CD4-positive, alpha-beta memory T cell (primary cell): ENCODE data around the gene NUTM1. TPM values are rescaled to one million over a fixed set of nuclear protein-coding genes. Genes with fewer than 3 reads are reported as not detected.
"Not testable (repeated sequence)": the region's sequence is repeated elsewhere in the genome, so short reads cannot be mapped to it uniquely, and the experiment has no call there.

Source experiments
- CTCF ChIA-PET: fragments of 350-600 bp; sonication (Branson Sonifier 250); formaldehyde crosslinking; loops from one replicate; lab custom pipeline; 2021; ENCODE audit warnings: inconsistent platforms; ENCODE audit not compliant: partially characterized antibody; lab: Charles Lee
- POLR2A ChIA-PET: fragments of 350-600 bp; sonication (Branson Sonifier 250); formaldehyde crosslinking; loops from one replicate; lab custom pipeline; 2021; ENCODE audit not compliant: partially characterized antibody; lab: Charles Lee
- DNase-seq, 5 donors: peaks; one replicate each; pipeline versions ENCODE4 v3.0.0 to v3.0.0-alpha.2; 2020 to 2022; ENCODE audit warnings: mixed read lengths in 1 of 5
- H3K27ac ChIP-seq: one replicate; pipeline ENCODE4 v1.7.0; 2013; ENCODE audit warnings: low read depth, low read length
- H3K27me3 ChIP-seq: 2 replicates; pipeline ENCODE4 v1.7.0; 2013; ENCODE audit warnings: mild to moderate bottlenecking, low read length, moderate library complexity; ENCODE audit not compliant: insufficient read depth
- H3K36me3 ChIP-seq: 2 replicates; pipeline ENCODE4 v1.7.0; 2013; ENCODE audit warnings: mild to moderate bottlenecking, low read length, moderate library complexity; ENCODE audit not compliant: insufficient read depth
- H3K4me1 ChIP-seq: 2 replicates; pipeline ENCODE4 v1.7.0; 2013; ENCODE audit warnings: mild to moderate bottlenecking, low read length, moderate library complexity; ENCODE audit not compliant: insufficient read depth
- H3K4me3 ChIP-seq, 2 donors: one replicate each; pipeline ENCODE4 v1.7.0; 2013; ENCODE audit warnings: low read length in 2 of 2, mild to moderate bottlenecking in 1 of 2
- H3K9me3 ChIP-seq, 2 donors: one replicate each; pipeline ENCODE4 v1.7.0; 2013; ENCODE audit warnings: low read length in 2 of 2, control low read depth in 1 of 2; ENCODE audit not compliant: control insufficient read depth in 1 of 2
- H3K27ac Mint-ChIP-seq, 7 donors: one replicate each; pipeline ENCODE4 v1.8.0; 2020 to 2021; ENCODE audit warnings: mixed read lengths in 7 of 7, mild to moderate bottlenecking in 6 of 7, inconsistent platforms in 3 of 7, moderate library complexity in 3 of 7
- H3K27me3 Mint-ChIP-seq, 2 donors: one replicate each; pipeline ENCODE4 v1.8.0; 2020 to 2021; ENCODE audit warnings: mixed read lengths in 2 of 2
- H3K36me3 Mint-ChIP-seq, 2 donors: one replicate each; pipeline ENCODE4 v1.8.0; 2020 to 2021; ENCODE audit warnings: mixed read lengths in 2 of 2, inconsistent platforms in 1 of 2, mild to moderate bottlenecking in 1 of 2
- H3K4me1 Mint-ChIP-seq, 4 donors: one replicate each; pipeline ENCODE4 v1.8.0; 2020 to 2021; ENCODE audit warnings: mixed read lengths in 4 of 4, mild to moderate bottlenecking in 1 of 4
- H3K4me3 Mint-ChIP-seq, 8 donors: one replicate each; pipeline ENCODE4 v1.8.0; 2020 to 2021; ENCODE audit warnings: mixed read lengths in 8 of 8, mild to moderate bottlenecking in 7 of 8, moderate library complexity in 6 of 8, inconsistent platforms in 3 of 8
- H3K9me3 Mint-ChIP-seq, 8 donors: one replicate each; pipeline ENCODE4 v1.8.0; 2020 to 2021; ENCODE audit warnings: mixed read lengths in 8 of 8, mild to moderate bottlenecking in 5 of 8, inconsistent platforms in 3 of 8, moderate library complexity in 1 of 8
- intact Hi-C: fragments of 100-400 bp; cut with micrococcal nuclease; formaldehyde crosslinking; loops from one replicate; pipeline ENCODE4 v1.15.1; 2023
- polyA plus RNA-seq, 2 donors: library from polyadenylated mRNA; unstranded; fragments of 300-500 nt; fragmentation: Illumina TruSeq; gene quantifications; one replicate each; pipeline ENCODE4 v1.2.3, GENCODE V29; 2021
- total RNA-seq, 2 experiments: library from RNA; stranded (reverse); gene quantifications; one replicate each; pipeline ENCODE4 v1.2.3, GENCODE V29; 2021

The NUTM1 gene
- total and polyA plus RNA-seq, 4 experiments from 2014 or later = not detected

- H3K9me3 ChIP-seq, H3K27me3 ChIP-seq, H3K36me3 Mint-ChIP-seq, H3K4me3 ChIP-seq, POLR2A ChIA-PET, H3K4me3 Mint-ChIP-seq, H3K36me3 ChIP-seq, H3K4me1 ChIP-seq, H3K4me1 Mint-ChIP-seq, H3K9me3 Mint-ChIP-seq, H3K27ac Mint-ChIP-seq, H3K27ac ChIP-seq, H3K27me3 Mint-ChIP-seq, intact Hi-C loops, DNase-seq: not testable (repeated sequence)
- CTCF ChIA-PET = interaction anchor here (1.0 kb wide), 1 partner anchor 8 kb away, joined by 3 read pairs; the partner anchor contains the start of gene LPCAT4
Measured at GRCh38 chr15:34375541-34375940, 32.4 kb downstream of the NUTM1 start.

- Mint-ChIP-seq H3K27me3 (no peaks in the 10 kb centered on the region), H3K36me3 (peaks cover 2 to 4% of the 10 kb centered on the region in 2 donors), H3K27ac (peak overlapping the region in 1 of 7 donors; percentile 53), H3K9me3 (no peaks in the 10 kb centered on the region), H3K4me3 (no peak overlapping the region), H3K4me1 (peaks cover 0 to 2% (median 0%) of the 10 kb centered on the region in 4 donors)
- no peak overlapping the region for H3K27ac ChIP-seq
- H3K27me3 ChIP-seq = no peaks in the 10 kb centered on the region
- CTCF ChIA-PET = no interaction called here
- no peaks in the 10 kb centered on the region for H3K36me3 ChIP-seq
- no peaks in the 10 kb centered on the region for H3K4me1 ChIP-seq
- POLR2A ChIA-PET = no interaction called here
- no peak overlapping the region for H3K4me3 ChIP-seq
- DNase-seq = no peak
- intact Hi-C loops = no loop called here
- H3K9me3 ChIP-seq = no peaks in the 10 kb centered on the region
Measured at GRCh38 chr15:34376856-34377255, 33.7 kb downstream of the NUTM1 start.

GRCh38 chr15:34380491-34380890 lies 37.4 kb downstream of the NUTM1 start:
- H3K36me3 Mint-ChIP-seq, H3K4me1 Mint-ChIP-seq, POLR2A ChIA-PET, intact Hi-C loops, H3K4me1 ChIP-seq, H3K4me3 ChIP-seq, DNase-seq, H3K9me3 Mint-ChIP-seq, H3K36me3 ChIP-seq, H3K9me3 ChIP-seq, H3K27me3 Mint-ChIP-seq, H3K27me3 ChIP-seq, H3K27ac ChIP-seq, CTCF ChIA-PET, H3K4me3 Mint-ChIP-seq, H3K27ac Mint-ChIP-seq: not testable (repeated sequence)

- H3K4me1 ChIP-seq, H3K36me3 ChIP-seq, H3K27me3 ChIP-seq, H3K4me1 Mint-ChIP-seq, H3K9me3 Mint-ChIP-seq, H3K27me3 Mint-ChIP-seq, H3K36me3 Mint-ChIP-seq, H3K27ac ChIP-seq, H3K4me3 ChIP-seq, H3K27ac Mint-ChIP-seq, CTCF ChIA-PET, intact Hi-C loops, POLR2A ChIA-PET, DNase-seq, H3K9me3 ChIP-seq, H3K4me3 Mint-ChIP-seq: not testable (repeated sequence)
Measured at GRCh38 chr15:34381829-34382521, 38.9 kb downstream of the NUTM1 start.

GRCh38 chr15:34389594-34390086 lies 46.5 kb downstream of the NUTM1 start:
- POLR2A ChIA-PET = not testable (repeated sequence)

GRCh38 chr15:34392981-34393380 lies 49.9 kb downstream of the NUTM1 start:
- H3K4me1 ChIP-seq, intact Hi-C loops, H3K27ac ChIP-seq, H3K4me1 Mint-ChIP-seq, H3K36me3 ChIP-seq, H3K9me3 ChIP-seq, H3K27me3 Mint-ChIP-seq, H3K27ac Mint-ChIP-seq, H3K4me3 ChIP-seq, POLR2A ChIA-PET, H3K9me3 Mint-ChIP-seq, H3K36me3 Mint-ChIP-seq, CTCF ChIA-PET, H3K27me3 ChIP-seq, DNase-seq, H3K4me3 Mint-ChIP-seq: not testable (repeated sequence)

More at GRCh38 chr15:34389594-34390086, 46.5 kb downstream of the NUTM1 start:
- H3K36me3 ChIP-seq, H3K9me3 ChIP-seq, H3K27me3 Mint-ChIP-seq, H3K27ac ChIP-seq, H3K9me3 Mint-ChIP-seq, H3K4me1 Mint-ChIP-seq, H3K27ac Mint-ChIP-seq, H3K4me3 Mint-ChIP-seq, H3K27me3 ChIP-seq, CTCF ChIA-PET, intact Hi-C loops, H3K4me1 ChIP-seq, H3K4me3 ChIP-seq, DNase-seq, H3K36me3 Mint-ChIP-seq: not testable (repeated sequence)

GRCh38 chr15:34397637-34398259 lies 54.6 kb downstream of the NUTM1 start:
- H3K4me3 ChIP-seq, H3K9me3 ChIP-seq, H3K4me1 Mint-ChIP-seq, H3K27me3 Mint-ChIP-seq, H3K36me3 ChIP-seq, intact Hi-C loops, H3K27ac ChIP-seq, CTCF ChIA-PET, H3K4me1 ChIP-seq, POLR2A ChIA-PET, H3K9me3 Mint-ChIP-seq, H3K27ac Mint-ChIP-seq, H3K27me3 ChIP-seq, H3K36me3 Mint-ChIP-seq, H3K4me3 Mint-ChIP-seq: not testable (repeated sequence)
- peak in 1 of 5 donors; percentile 4 for DNase-seq
